ENCODE data around the gene SSBP3. TPM values are rescaled to one million over a fixed set of nuclear protein-coding genes. Genes with fewer than 3 reads are reported as not detected.

Gene SSBP3
- total and polyA plus RNA-seq, 9 of the 15 experiments (the other 6 are each of a cell fraction or from before 2014, with no cell fraction given) = 8.7 to 108 (median 33.8) TPM

GRCh38 chr1:54410359-54410758 is 4.2 kb upstream of the SSBP3 start:
- POLR2A ChIA-PET = no interaction called here
- in situ Hi-C loops (cut with MboI) = no loop called here
- intact Hi-C loops (cut with micrococcal nuclease) = no loop called here
- H3K4me2 ChIP-seq (ENCODE audit: insufficient read depth, low read length) = peak overlapping the region; percentile 85; the same call in 1 of the 2 replicates
- peak overlapping the region; percentile 18 for H2AFZ ChIP-seq (ENCODE audit: low read depth, low read length)
- H3K36me3 ChIP-seq (ENCODE audit: control insufficient read depth, insufficient read depth, low read length) = no peaks in the 10 kb centered on the region
- peaks cover 40 to 51% of the 10 kb centered on the region in 2 experiments for H3K4me1 ChIP-seq (replicated peaks in 1 of 2; ENCODE audit: control insufficient read depth in 2 of 2, insufficient read depth in 2 of 2, low read length in 2 of 2)
- DNase-seq (ENCODE audit: extremely low read depth in 1 of 4, low spot score in 3 of 4) = no peak
- TF ChIP-seq CBX3 (IDR thresholded peaks at IDR 0.05; ENCODE audit: borderline replicate concordance in 1 of 2, low read length in 2 of 2) (no peak), WHSC1 (IDR thresholded peaks at IDR 0.05; ENCODE audit: low read length) (peak; percentile 67)
- H3K9ac ChIP-seq (ENCODE audit: insufficient read depth in 1 of 2, low read depth in 2 of 2, low read length in 2 of 2) = peak overlapping the region in 1 of 2 experiments; percentile 66; a peak in 1 of 4 replicates
- BruUV-seq (replicated peaks) = no TSS peak
- H3K4me3 ChIP-seq = no peak overlapping the region
- no peaks in the 10 kb centered on the region for H3K9me1 ChIP-seq (ENCODE audit: control insufficient read depth, insufficient read depth, low read length)
- CTCF ChIA-PET (ENCODE audit: low intra/inter-chr PET ratio) = no interaction called here
- 91% methylated on average over 9 of the region's 9 CpGs for WGBS (ENCODE audit: insufficient coverage, low coverage, missing lambda C conversion rate)
- H3K79me2 ChIP-seq (ENCODE audit: control insufficient read depth, insufficient read depth, low read length) = peaks cover 4% of the 10 kb centered on the region
- FAIRE-seq = no peak
- no peaks in the 10 kb centered on the region for H3K9me3 ChIP-seq (replicated peaks; ENCODE audit: control insufficient read depth, insufficient read depth, low read depth, low read length)
- ATAC-seq = no peak
- H3K27ac ChIP-seq (ENCODE audit: extremely low read depth, low read depth, low read length) = peak overlapping the region; percentile 97; the same call in 1 of the 3 replicates
- H4K20me1 ChIP-seq (replicated peaks; ENCODE audit: control insufficient read depth, insufficient read depth, low read length) = no peaks in the 10 kb centered on the region
- no peaks in the 10 kb centered on the region for H3K27me3 ChIP-seq (ENCODE audit: control insufficient read depth in 2 of 2, insufficient read depth in 2 of 2, low read length in 2 of 2)

- ChIA-PET POLR2A (interaction anchor here (0.8 kb wide), 1 partner anchor 78 kb away, joined by 3 read pairs; no protein-coding TSS in a partner anchor), CTCF (ENCODE audit: low intra/inter-chr PET ratio) (interaction anchor here (5.0 kb wide), 1 partner anchor 79 kb away, joined by 34 read pairs; no protein-coding TSS in a partner anchor)
- no TSS peak for BruUV-seq (replicated peaks)
- Histone ChIP-seq H3K4me1 (replicated peaks in 1 of 2; ENCODE audit: control insufficient read depth in 2 of 2, insufficient read depth in 2 of 2, low read length in 2 of 2) (peaks cover 48 to 57% of the 10 kb centered on the region in 2 experiments), H3K9me1 (ENCODE audit: control insufficient read depth, insufficient read depth, low read length) (no peaks in the 10 kb centered on the region), H3K9ac (ENCODE audit: insufficient read depth in 1 of 2, low read depth in 2 of 2, low read length in 2 of 2) (peak overlapping the region; percentile 66 to 84), H3K36me3 (ENCODE audit: control insufficient read depth, insufficient read depth, low read length) (peaks cover under 1% of the 10 kb centered on the region; the same call in 1 of the 3 replicates), H3K27ac (ENCODE audit: extremely low read depth, low read depth, low read length) (peak overlapping the region; percentile 97), H2AFZ (ENCODE audit: low read depth, low read length) (peak overlapping the region; percentile 18), H3K4me3 (no peak overlapping the region), H3K27me3 (ENCODE audit: control insufficient read depth in 2 of 2, insufficient read depth in 2 of 2, low read length in 2 of 2) (no peaks in the 10 kb centered on the region), H4K20me1 (replicated peaks; ENCODE audit: control insufficient read depth, insufficient read depth, low read length) (peaks cover 5% of the 10 kb centered on the region; the same call in 1 of the 2 replicates), H3K4me2 (ENCODE audit: insufficient read depth, low read length) (peak overlapping the region; percentile 85), H3K79me2 (ENCODE audit: control insufficient read depth, insufficient read depth, low read length) (peaks cover 13% of the 10 kb centered on the region), H3K9me3 (replicated peaks; ENCODE audit: control insufficient read depth, insufficient read depth, low read depth, low read length) (no peaks in the 10 kb centered on the region)
- FAIRE-seq (peak; percentile 83), DNase-seq (ENCODE audit: extremely low read depth in 1 of 4, low spot score in 3 of 4) (peak; percentile 75 to 87 (median 81)), ATAC-seq (peak; percentile 9)
- intact Hi-C loops (cut with micrococcal nuclease) (loop anchor here (2.0 kb wide), 1 partner anchor 99 kb away; no protein-coding TSS in a partner anchor), in situ Hi-C loops (cut with MboI) (loop anchor here (5.0 kb wide), 1 partner anchor 78 kb away; no protein-coding TSS in a partner anchor)
- 13% methylated on average over 9 of the region's 9 CpGs for WGBS (ENCODE audit: insufficient coverage, low coverage, missing lambda C conversion rate)
- TF ChIP-seq RBM15 (IDR thresholded peaks at IDR 0.05; ENCODE audit: insufficient read depth, low read length) (no peak), RBM22 (IDR thresholded peaks at IDR 0.05; ENCODE audit: low read depth, low read length, poor library complexity, severe bottlenecking) (no peak), E2F4 (CRISPR knock-in tag; IDR thresholded peaks at IDR 0.05; ENCODE audit: low read depth) (no peak), ZNF354B (CRISPR knock-in tag; IDR thresholded peaks at IDR 0.05) (no peak), RHOXF2B (CRISPR knock-in tag; conservative IDR thresholded peaks at IDR 0.05) (no peak), ZNF133 (CRISPR knock-in tag; IDR thresholded peaks at IDR 0.05) (no peak), NKRF (IDR thresholded peaks at IDR 0.05; ENCODE audit: borderline replicate concordance) (no peak; the same call in 1 of the 2 replicates), ZNF644 (tag; IDR thresholded peaks at IDR 0.05; ENCODE audit: low read depth) (no peak)
These were observed 3.3 kb upstream of the SSBP3 start for GRCh38 chr1:54409156-54410142.
